WTC11 (cell line): ENCODE data around the gene CIDEC. TPM values are rescaled to one million over a fixed set of nuclear protein-coding genes. Genes with fewer than 3 reads are reported as not detected.

Source experiments
- ATAC-seq: fragments of 200-7000 bp; cut with Tn5 transposase; 2 replicates; pipeline ENCODE4 v1.10.0; 2021; ENCODE audit warnings: mild to moderate bottlenecking, moderate library complexity
- CTCF ChIA-PET: fragments of 300-600 bp; sonication (Branson Sonifier 250); formaldehyde crosslinking; loops from one replicate; lab custom pipeline; 2021; ENCODE audit warnings: antibody characterized with exemption; lab: Charles Lee
- POLR2A ChIA-PET: fragments of 350-600 bp; sonication (Branson Sonifier 250); formaldehyde crosslinking; loops from one replicate; lab custom pipeline; 2021; ENCODE audit warnings: antibody characterized with exemption; lab: Charles Lee
- DNase-seq: peaks from one replicate; pipeline ENCODE4 v3.0.0; 2021; ENCODE audit warnings: low spot score
- H3K27ac Mint-ChIP-seq: 2 replicates; pipeline ENCODE4 v1.8.0; 2021; ENCODE audit warnings: mixed read lengths
- H3K27me3 Mint-ChIP-seq: 2 replicates; pipeline ENCODE4 v1.8.0; 2021; ENCODE audit warnings: low read depth, mild to moderate bottlenecking, moderate library complexity, mixed read lengths
- H3K36me3 Mint-ChIP-seq: 2 replicates; pipeline ENCODE4 v1.8.0; 2021; ENCODE audit warnings: mixed read lengths
- H3K4me1 Mint-ChIP-seq: 2 replicates; pipeline ENCODE4 v1.8.0; 2022; ENCODE audit warnings: mixed read lengths
- H3K4me3 Mint-ChIP-seq: 2 replicates; pipeline ENCODE4 v1.8.0; 2021; ENCODE audit warnings: mild to moderate bottlenecking, moderate library complexity, mixed read lengths
- H3K9me3 Mint-ChIP-seq: 2 replicates; pipeline ENCODE4 v1.8.0; 2021; ENCODE audit warnings: mixed read lengths
- ATF6 ChIP-seq: sonication (generic); formaldehyde crosslinking; IDR thresholded peaks from 2 replicates; pipeline ENCODE4 v1.8.1; 2023; ENCODE audit warnings: mild to moderate bottlenecking, missing genetic modification reagents
- ELF4 ChIP-seq: sonication (generic); formaldehyde crosslinking; IDR thresholded peaks from 2 replicates; pipeline ENCODE4 v1.8.1; 2022; ENCODE audit warnings: low read depth, mild to moderate bottlenecking, moderate library complexity, missing genetic modification reagents
- EMX1 ChIP-seq: fragments of 250-450 bp; sonication (Bioruptor Pico); IDR thresholded peaks from 2 replicates; pipeline ENCODE4 v1.8.0; 2021; ENCODE audit warnings: mild to moderate bottlenecking
- ERG ChIP-seq: fragments of 250-450 bp; sonication (Bioruptor Pico); IDR thresholded peaks from 2 replicates; pipeline ENCODE4 v1.8.0; 2021; ENCODE audit warnings: mild to moderate bottlenecking
- FOXJ3 ChIP-seq: sonication (generic); formaldehyde crosslinking; IDR thresholded peaks from 2 replicates; pipeline ENCODE4 v1.9.0; 2021; ENCODE audit warnings: missing genetic modification reagents, mild to moderate bottlenecking, borderline replicate concordance
- GRHL2 ChIP-seq: fragments of 250-450 bp; sonication (Bioruptor Pico); IDR thresholded peaks from 2 replicates; pipeline ENCODE4 v1.8.0; 2022; ENCODE audit warnings: mild to moderate bottlenecking, moderate library complexity; ENCODE audit not compliant: insufficient replicate concordance, severe bottlenecking
- GTF2I ChIP-seq: fragments of 250-450 bp; sonication (Bioruptor Pico); conservative IDR thresholded peaks from 2 replicates; pipeline ENCODE4 v1.4.0; 2021; ENCODE audit warnings: mild to moderate bottlenecking
- HMGA2 ChIP-seq: fragments of 250-450 bp; sonication (Bioruptor Pico); IDR thresholded peaks from 2 replicates; pipeline ENCODE4 v1.4.0; 2021; ENCODE audit warnings: mild to moderate bottlenecking, moderate library complexity
- JAZF1 ChIP-seq: fragments of 250-450 bp; sonication (Bioruptor Pico); IDR thresholded peaks from 2 replicates; pipeline ENCODE4 v1.9.0; 2021; ENCODE audit warnings: moderate library complexity, mild to moderate bottlenecking, inconsistent platforms
- NR1H2 ChIP-seq: sonication (generic); formaldehyde crosslinking; IDR thresholded peaks from 2 replicates; pipeline ENCODE4 v1.9.0; 2021; ENCODE audit warnings: mild to moderate bottlenecking, moderate library complexity, missing genetic modification reagents
- NR3C1 ChIP-seq: sonication (generic); formaldehyde crosslinking; conservative IDR thresholded peaks from 2 replicates; pipeline ENCODE4 v1.8.1; 2023; ENCODE audit warnings: low read depth, mild to moderate bottlenecking, missing genetic modification reagents
- PREB ChIP-seq: sonication (generic); formaldehyde crosslinking; IDR thresholded peaks from 2 replicates; pipeline ENCODE4 v1.8.1; 2022; ENCODE audit warnings: mild to moderate bottlenecking, missing genetic modification reagents, moderate library complexity, borderline replicate concordance
- SOX15 ChIP-seq: fragments of 250-450 bp; sonication (Bioruptor Pico); IDR thresholded peaks from 2 replicates; pipeline ENCODE4 v1.9.0; 2021; ENCODE audit warnings: mild to moderate bottlenecking
- TP53 ChIP-seq: sonication (generic); formaldehyde crosslinking; IDR thresholded peaks from 2 replicates; pipeline ENCODE4 v1.8.1; 2023; ENCODE audit warnings: mild to moderate bottlenecking, missing genetic modification reagents
- USF1 ChIP-seq: sonication (generic); formaldehyde crosslinking; IDR thresholded peaks from 2 replicates; pipeline ENCODE4 v1.8.0; 2022; ENCODE audit warnings: mild to moderate bottlenecking, missing genetic modification reagents
- ZNF121 ChIP-seq: sonication (generic); formaldehyde crosslinking; IDR thresholded peaks from 2 replicates; pipeline ENCODE4 v1.8.0; 2023; ENCODE audit warnings: missing genetic modification reagents
- ZNF281 ChIP-seq: sonication (generic); formaldehyde crosslinking; IDR thresholded peaks from 2 replicates; pipeline ENCODE4 v1.8.0; 2023; ENCODE audit warnings: mild to moderate bottlenecking, missing genetic modification reagents
- ZNF396 ChIP-seq: fragments of 250-450 bp; sonication (Bioruptor Pico); IDR thresholded peaks from 2 replicates; pipeline ENCODE4 v1.8.0; 2021; ENCODE audit warnings: mild to moderate bottlenecking, moderate library complexity, borderline replicate concordance
- ZNF512 ChIP-seq: sonication (generic); formaldehyde crosslinking; IDR thresholded peaks from 2 replicates; pipeline ENCODE4 v1.8.1; 2022; ENCODE audit warnings: missing genetic modification reagents, borderline replicate concordance
- ZSCAN18 ChIP-seq: fragments of 250-450 bp; sonication (Bioruptor Pico); IDR thresholded peaks from 2 replicates; pipeline ENCODE4 v2.1.2; 2022; ENCODE audit warnings: mild to moderate bottlenecking, moderate library complexity
- total RNA-seq: library from RNA; stranded (reverse); gene quantifications from 3 replicates; pipeline ENCODE4 v1.2.3, GENCODE V29; 2021

CIDEC gene
- total RNA-seq, 1 experiment from 2014 or later = not detected

- no peak for TF ChIP-seq PREB (CRISPR knock-in tag)
- TF ChIP-seq GRHL2 (CRISPR knock-in tag) = no peak
- TF ChIP-seq TP53 (CRISPR knock-in tag) = no peak
- TF ChIP-seq HMGA2 (CRISPR knock-in tag) = no peak
- TF ChIP-seq ZSCAN18 = no peak
- no peak for TF ChIP-seq ERG (CRISPR knock-in tag)
- TF ChIP-seq, all 79 proteins: peak for 0
Observed at GRCh38 chr3:9887480-9887879, 7.4 kb upstream of the CIDEC start (continued).

GRCh38 chr3:9886328-9886727, 6.3 kb upstream of the CIDEC start:
- no peak for DNase-seq
- Mint-ChIP-seq H3K9me3 (no peaks in the 10 kb centered on the region), H3K4me1 (no peaks in the 10 kb centered on the region), H3K27ac (no peak overlapping the region), H3K27me3 (peaks cover 7% of the 10 kb centered on the region), H3K36me3 (no peaks in the 10 kb centered on the region), H3K4me3 (no peak overlapping the region)
- TF ChIP-seq ZNF121 (CRISPR knock-in tag) (0 out of 2 replicates have a peak, but pooled peaks have one; percentile 56), EMX1 (CRISPR knock-in tag) (no peak), GTF2I (CRISPR knock-in tag) (0 out of 2 replicates have a peak, but pooled peaks have one; percentile 21)
- CTCF ChIA-PET = no interaction called here
- no peak for ATAC-seq
- POLR2A ChIA-PET = no interaction called here

- Mint-ChIP-seq H3K4me1 (no peaks in the 10 kb centered on the region), H3K4me3 (no peak overlapping the region), H3K9me3 (no peaks in the 10 kb centered on the region), H3K36me3 (no peaks in the 10 kb centered on the region), H3K27ac (no peak overlapping the region), H3K27me3 (peaks cover 8% of the 10 kb centered on the region)
- no peak for ATAC-seq
- CTCF ChIA-PET = interaction anchor here (1.2 to 1.8 kb wide), 2 partner anchors 21 to 62 kb away, joined by 3 to 6 read pairs; no protein-coding TSS in a partner anchor
- POLR2A ChIA-PET = no interaction called here
- no peak for DNase-seq
- TF ChIP-seq EMX1 (CRISPR knock-in tag) (no peak), ZNF121 (CRISPR knock-in tag) (no peak), ERG (CRISPR knock-in tag) (no peak), SOX15 (CRISPR knock-in tag) (no peak), ZNF396 (CRISPR knock-in tag) (no peak), ELF4 (CRISPR knock-in tag) (no peak), JAZF1 (CRISPR knock-in tag) (no peak), NR3C1 (CRISPR knock-in tag) (no peak), NR1H2 (no peak), USF1 (no peak), ZNF512 (CRISPR knock-in tag) (no peak), ATF6 (CRISPR knock-in tag) (no peak), ZNF281 (CRISPR knock-in tag) (no peak), FOXJ3 (CRISPR knock-in tag) (no peak)
Observed at GRCh38 chr3:9884555-9885165, 4.6 kb upstream of the CIDEC start.
